Measurements from ENCODE around the gene FBLN2.

Gene FBLN2

DNA sequence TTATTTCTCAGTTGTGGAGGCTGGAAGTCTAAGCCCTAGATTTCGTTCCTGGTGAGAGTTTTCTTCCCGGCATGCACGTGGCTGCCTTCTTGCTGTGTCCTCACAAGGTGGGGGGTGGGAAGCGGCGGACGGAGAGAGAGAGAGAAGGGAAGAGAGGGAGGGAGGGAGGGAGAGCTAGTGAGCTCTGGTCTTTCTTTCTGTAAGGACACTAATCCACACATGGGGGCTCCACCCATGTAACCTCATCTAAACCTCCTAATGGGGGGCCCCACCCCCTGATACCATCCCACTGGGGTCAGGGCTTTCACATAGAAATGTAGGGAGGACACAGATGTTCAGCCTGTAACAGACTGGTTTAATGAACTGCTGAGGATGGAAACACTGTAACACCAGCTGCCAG, 7.3 kb downstream of the FBLN2 start:
- TF ChIP-seq, protein P1, sequence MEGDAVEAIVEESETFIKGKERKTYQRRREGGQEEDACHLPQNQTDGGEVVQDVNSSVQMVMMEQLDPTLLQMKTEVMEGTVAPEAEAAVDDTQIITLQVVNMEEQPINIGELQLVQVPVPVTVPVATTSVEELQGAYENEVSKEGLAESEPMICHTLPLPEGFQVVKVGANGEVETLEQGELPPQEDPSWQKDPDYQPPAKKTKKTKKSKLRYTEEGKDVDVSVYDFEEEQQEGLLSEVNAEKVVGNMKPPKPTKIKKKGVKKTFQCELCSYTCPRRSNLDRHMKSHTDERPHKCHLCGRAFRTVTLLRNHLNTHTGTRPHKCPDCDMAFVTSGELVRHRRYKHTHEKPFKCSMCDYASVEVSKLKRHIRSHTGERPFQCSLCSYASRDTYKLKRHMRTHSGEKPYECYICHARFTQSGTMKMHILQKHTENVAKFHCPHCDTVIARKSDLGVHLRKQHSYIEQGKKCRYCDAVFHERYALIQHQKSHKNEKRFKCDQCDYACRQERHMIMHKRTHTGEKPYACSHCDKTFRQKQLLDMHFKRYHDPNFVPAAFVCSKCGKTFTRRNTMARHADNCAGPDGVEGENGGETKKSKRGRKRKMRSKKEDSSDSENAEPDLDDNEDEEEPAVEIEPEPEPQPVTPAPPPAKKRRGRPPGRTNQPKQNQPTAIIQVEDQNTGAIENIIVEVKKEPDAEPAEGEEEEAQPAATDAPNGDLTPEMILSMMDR (IDR thresholded peaks at IDR 0.05; ENCODE audit: insufficient read depth, low read depth, low read length, missing control alignments): no peak
- H3K4me3 ChIP-seq (ENCODE audit: low read depth, low read length): no peak overlapping the region
- DNase-seq (ENCODE audit: low read depth): no peak

DNA sequence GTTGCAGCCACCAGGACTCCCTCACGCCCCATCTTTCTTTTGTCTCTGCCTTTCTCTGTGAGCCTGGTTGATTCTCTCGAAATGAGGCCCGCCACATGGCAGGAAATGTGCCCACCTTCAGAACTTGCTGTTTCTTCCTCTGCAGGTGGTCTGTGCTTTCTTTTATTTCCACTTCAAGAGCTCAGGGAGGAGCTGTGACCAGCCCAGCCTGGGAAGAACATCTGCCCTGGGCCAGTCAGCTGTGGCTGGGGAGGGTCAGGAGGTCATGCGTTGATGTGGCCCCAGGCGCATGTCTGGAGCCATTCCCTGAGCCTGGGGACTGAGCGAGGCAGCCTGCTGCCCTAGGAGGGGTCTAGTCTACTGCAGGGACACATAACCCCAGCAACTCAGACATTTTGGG, 8.0 kb downstream of the FBLN2 start:
- TF ChIP-seq, protein P1 (IDR thresholded peaks at IDR 0.05; ENCODE audit: insufficient read depth, low read depth, low read length, missing control alignments): no peak
- no peak for DNase-seq (ENCODE audit: low read depth)
- H3K4me3 ChIP-seq (ENCODE audit: low read depth, low read length): no peak overlapping the region

DNA sequence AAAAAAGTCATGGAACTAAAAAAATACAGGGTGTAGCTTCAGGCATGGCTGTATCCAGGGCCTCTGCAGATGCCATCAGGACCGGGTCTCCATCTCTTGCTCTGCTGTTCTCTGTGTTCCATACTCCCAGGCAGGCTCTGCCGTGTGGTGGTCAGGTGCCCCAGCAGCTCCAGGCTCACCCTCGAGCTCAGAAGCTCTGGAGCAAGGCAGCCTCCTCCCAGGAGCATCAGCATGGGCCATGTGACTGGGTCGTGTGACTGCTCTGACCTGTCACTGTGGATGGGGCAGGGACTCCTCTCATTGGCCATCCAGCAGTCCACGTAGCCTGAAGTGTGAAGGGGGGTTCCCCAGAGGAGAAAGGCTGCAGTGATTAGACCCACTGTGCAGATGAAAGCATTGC, 8.5 kb downstream of the FBLN2 start:
- no peak for DNase-seq (ENCODE audit: low read depth)
- no peak overlapping the region for H3K4me3 ChIP-seq (ENCODE audit: low read depth, low read length)
- TF ChIP-seq, protein P1 (IDR thresholded peaks at IDR 0.05; ENCODE audit: insufficient read depth, low read depth, low read length, missing control alignments): no peak

DNA sequence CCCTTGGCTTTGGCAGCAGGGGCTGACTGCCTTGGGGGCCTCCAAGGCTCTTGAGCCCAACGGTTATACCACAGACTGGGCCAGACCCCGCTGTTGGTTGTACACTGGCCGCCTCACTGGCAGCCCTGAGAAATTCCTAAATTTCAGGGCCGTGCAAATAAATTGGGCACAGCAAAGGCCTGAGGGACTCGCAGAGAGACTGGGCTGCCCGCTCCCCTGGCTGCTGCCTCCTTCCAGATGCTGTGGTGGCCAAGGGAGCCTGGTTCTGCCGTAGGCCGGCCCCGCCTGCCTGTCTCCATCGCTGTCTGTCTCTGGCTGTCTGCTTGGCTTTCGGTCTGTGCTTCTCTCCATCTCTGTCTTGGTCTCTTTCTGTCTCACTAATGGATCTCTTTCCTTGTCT, 9.0 kb downstream of the FBLN2 start:
- no peak overlapping the region for H3K4me3 ChIP-seq (ENCODE audit: low read depth, low read length)
- DNase-seq (ENCODE audit: low read depth): no peak
- TF ChIP-seq, protein P1 (IDR thresholded peaks at IDR 0.05; ENCODE audit: insufficient read depth, low read depth, low read length, missing control alignments): no peak

DNA sequence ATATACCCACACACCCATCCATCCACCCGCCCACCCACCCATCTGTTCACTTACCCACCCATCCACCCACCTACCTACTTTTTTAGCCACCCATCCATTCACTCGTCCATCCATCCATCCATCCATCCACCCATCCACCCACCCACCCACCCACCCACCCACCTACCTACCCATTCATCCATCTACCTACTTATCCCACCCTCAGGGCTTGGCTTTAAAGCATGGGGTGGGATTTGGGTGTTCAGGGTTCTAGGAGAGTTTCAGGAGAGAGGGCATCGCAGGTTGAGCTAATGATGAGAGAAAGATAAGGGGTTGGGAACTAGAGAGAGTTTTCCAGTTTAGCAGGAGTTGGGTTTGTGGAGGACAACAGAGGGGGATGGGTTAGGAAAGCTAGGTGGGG, 9.7 kb downstream of the FBLN2 start:
- no peak overlapping the region for H3K4me3 ChIP-seq (ENCODE audit: low read depth, low read length)
- DNase-seq (ENCODE audit: low read depth): no peak
- TF ChIP-seq, protein P1 (IDR thresholded peaks at IDR 0.05; ENCODE audit: insufficient read depth, low read depth, low read length, missing control alignments): no peak

DNA sequence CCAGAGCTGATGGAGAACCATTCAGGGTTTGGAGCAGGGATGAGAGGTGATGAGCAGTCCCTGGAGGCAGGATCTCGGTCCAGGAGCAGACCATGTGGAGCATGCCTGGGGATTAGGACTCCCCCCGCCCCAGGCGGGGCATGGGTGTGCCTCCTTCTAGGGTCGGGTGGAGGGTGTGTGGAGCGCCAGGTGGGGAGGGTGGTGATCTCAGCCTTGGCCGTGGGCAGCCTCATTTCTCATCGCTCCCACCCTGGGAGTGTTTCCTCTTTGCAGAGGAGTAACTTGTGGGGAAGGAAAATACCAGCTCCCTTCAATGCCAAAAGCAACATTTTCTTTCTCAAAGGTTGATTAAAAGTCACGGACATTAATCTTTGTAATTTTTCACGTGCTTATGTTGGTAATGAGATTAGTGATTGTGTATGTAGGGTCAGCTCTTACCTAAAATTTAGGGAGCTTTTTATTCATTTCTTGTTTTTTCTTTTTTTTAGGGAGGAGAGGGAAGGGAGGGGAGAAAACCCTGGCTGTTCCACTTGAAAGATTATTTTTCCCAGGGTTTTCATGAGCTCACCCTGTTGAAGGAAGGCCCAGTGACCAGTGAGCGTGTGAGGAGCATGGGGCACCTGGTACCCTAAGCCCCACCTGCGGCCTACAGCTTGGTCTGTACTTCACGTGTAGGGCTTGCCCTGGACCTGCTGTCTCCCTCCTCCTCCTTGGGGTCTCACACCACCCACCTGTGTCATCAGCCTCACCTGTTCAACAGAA, 11.0 kb downstream of the FBLN2 start:
- no peak overlapping the region for H3K4me3 ChIP-seq (ENCODE audit: low read depth, low read length)
- TF ChIP-seq, protein P1 (IDR thresholded peaks at IDR 0.05; ENCODE audit: insufficient read depth, low read depth, low read length, missing control alignments): no peak
- DNase-seq (ENCODE audit: low read depth): no peak

DNA sequence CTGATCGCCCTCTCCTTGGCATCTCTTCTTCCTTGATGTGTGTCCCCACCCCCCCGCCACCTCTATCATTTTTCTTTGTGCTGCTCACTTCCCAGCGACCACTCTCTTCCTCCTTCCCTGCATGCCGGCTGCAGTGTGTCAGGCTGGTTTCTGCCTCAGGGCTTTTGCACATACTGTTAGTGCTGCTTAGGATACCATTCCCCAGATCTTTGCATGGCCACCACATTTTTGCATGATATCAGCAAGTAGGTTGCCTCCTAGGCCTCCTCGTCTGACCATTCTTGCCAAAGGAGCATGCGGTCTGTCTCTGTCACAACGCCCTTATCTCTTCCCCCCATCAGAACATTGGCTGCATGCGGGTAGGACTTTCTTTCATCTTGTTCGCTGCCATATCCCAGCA, 12.5 kb downstream of the FBLN2 start:
- no peak for DNase-seq (ENCODE audit: low read depth)
- no peak overlapping the region for H3K4me3 ChIP-seq (ENCODE audit: low read depth, low read length)
- TF ChIP-seq, protein P1 (IDR thresholded peaks at IDR 0.05; ENCODE audit: insufficient read depth, low read depth, low read length, missing control alignments): no peak
